Fibroblast of lung (primary cell): ENCODE data around the gene PTPRM.

Source experiments
- CTCF ChIP-seq, 2 donors: IDR thresholded peaks in 1 of 2; conservative IDR thresholded peaks in 1 of 2; 1 replicate in 1 of 2; 2 replicates in 1 of 2; pipeline ENCODE4 v1.5.1; 2011 to 2012; ENCODE audit warnings: low read length in 2 of 2, control low read depth in 1 of 2, inconsistent platforms in 1 of 2, low read depth in 1 of 2, mild to moderate bottlenecking in 1 of 2
- EZH2 ChIP-seq: IDR thresholded peaks from 2 replicates; pipeline ENCODE4 v1.5.1; 2012; ENCODE audit warnings: low read length, control low read depth, mild to moderate bottlenecking; ENCODE audit errors: missing control alignments

- TF ChIP-seq CTCF (conservative IDR thresholded peaks at IDR 0.05 in 1 of 2, IDR thresholded peaks at IDR 0.05 in 1 of 2; ENCODE audit: low read depth in 1 of 2, low read length in 2 of 2) (no peak), EZH2 (no peak)
Observed at GRCh38 chr18:8049147-8049546, 482.0 kb downstream of the PTPRM start.
